HepG2 (cell line): ENCODE results near the gene HELZ2. TPM values are rescaled to one million over a fixed set of nuclear protein-coding genes. Genes with fewer than 3 reads are reported as not detected.

ENCODE experiments used
- ATAC-seq: fragments of 200-7000 bp; cut with Tn5 transposase; 3 replicates; pipeline ENCODE4 v1.9.1; 2020; ENCODE audit warnings: mild to moderate bottlenecking, moderate library complexity
- BruUV-seq: library from RNA; stranded (reverse); fragments of 400-500 nt; replicated peaks from 2 replicates; lab custom pipeline; 2021; lab: Mats Ljungman, UMichigan
- CTCF ChIA-PET: fragments of 300-600 bp; formaldehyde crosslinking; extraction: SDS; loops from one replicate; lab custom pipeline; 2021; ENCODE audit warnings: low total read pairs, inconsistent platforms, low intra/inter-chr PET ratio; lab: Yijun Ruan, JAX
- POLR2A ChIA-PET: fragments of 350-600 bp; sonication (Branson Sonifier 250); formaldehyde crosslinking; loops from one replicate; lab custom pipeline; 2020; ENCODE audit warnings: antibody characterized with exemption, inconsistent platforms; lab: Yijun Ruan, JAX
- DNase-seq: peaks from one replicate; pipeline ENCODE4 v3.0.0-alpha.2; 2015; ENCODE audit warnings: low spot score
- FAIRE-seq: peaks from 3 replicates; lab custom pipeline; 2011; peaks lifted over from hg19 to GRCh38; lab: Jason Lieb, UNC
- H2AFZ ChIP-seq: one replicate; pipeline ENCODE4 v1.6.1; 2011; ENCODE audit warnings: low read length, inconsistent platforms
- H3K27ac ChIP-seq: fragments of 300-600 bp; 3 replicates; pipeline ENCODE4 v1.8.0; 2011; ENCODE audit warnings: mixed run types, mild to moderate bottlenecking, mixed read lengths, low read length, inconsistent platforms; ENCODE audit not compliant: insufficient read depth; ENCODE audit errors: extremely low read length
- H3K27me3 ChIP-seq, 2 experiments: fragments of 200-600 bp in 1 of 2; 2 replicates in 1 of 2; 3 replicates in 1 of 2; pipeline versions ENCODE4 v1.6.0 to v1.8.0; 2011; ENCODE audit warnings: low read length in 2 of 2, mild to moderate bottlenecking in 2 of 2, moderate library complexity in 2 of 2, inconsistent platforms in 1 of 2; ENCODE audit not compliant: insufficient read depth in 2 of 2, control insufficient read depth in 1 of 2
- H3K36me3 ChIP-seq, 2 experiments: fragments of 200-600 bp in 1 of 2; replicated peaks in 1 of 2; 2 replicates in 1 of 2; 3 replicates in 1 of 2; pipeline versions ENCODE4 v1.5.1 to v1.8.0; 2011; ENCODE audit warnings: low read length in 2 of 2, inconsistent platforms in 1 of 2; ENCODE audit not compliant: insufficient read depth in 2 of 2, control insufficient read depth in 1 of 2
- H3K4me1 ChIP-seq: 2 replicates; pipeline ENCODE4 v1.5.1; 2012; ENCODE audit warnings: low read length, inconsistent platforms; ENCODE audit not compliant: insufficient read depth
- H3K4me2 ChIP-seq: 2 replicates; pipeline ENCODE4 v1.6.0; 2011; ENCODE audit warnings: low read depth, low read length, inconsistent platforms
- H3K4me3 ChIP-seq, 3 experiments: fragments of 200-600 bp in 1 of 3; sonication (generic), shearing (Covaris generic) in 1 of 3; replicated peaks in 1 of 3; 2 replicates each; pipeline ENCODE4 v1.5.1; 2011 to 2016; ENCODE audit warnings: low read length in 3 of 3, inconsistent platforms in 2 of 3, low read depth in 2 of 3, mild to moderate bottlenecking in 2 of 3, control low read depth in 1 of 3, mixed read lengths in 1 of 3; ENCODE audit not compliant: insufficient read depth in 1 of 3
- H3K79me2 ChIP-seq: one replicate; pipeline ENCODE4 v1.6.1; 2011; ENCODE audit warnings: low read length, inconsistent platforms; ENCODE audit not compliant: insufficient read depth
- H3K9ac ChIP-seq: 2 replicates; pipeline ENCODE4 v1.6.0; 2011; ENCODE audit warnings: mild to moderate bottlenecking, low read depth, low read length, inconsistent platforms; ENCODE audit not compliant: insufficient read depth
- H3K9me3 ChIP-seq: 2 replicates; pipeline ENCODE4 v1.5.1; 2012; ENCODE audit warnings: mild to moderate bottlenecking, low read length
- H4K20me1 ChIP-seq: 2 replicates; pipeline ENCODE4 v1.6.0; 2011; ENCODE audit warnings: inconsistent platforms, mild to moderate bottlenecking, low read length, moderate library complexity; ENCODE audit not compliant: insufficient read depth
- CHCHD3 ChIP-seq: sonication (generic); formaldehyde crosslinking; IDR thresholded peaks from 2 replicates; pipeline ENCODE4 v1.8.0; 2022; ENCODE audit warnings: mild to moderate bottlenecking, missing genetic modification reagents, moderate library complexity
- WGBS: methylation state at CpG from one replicate; pipeline ENCODE4 v1.1.6; 2017; ENCODE audit warnings: low lambda C conversion rate; 5-methylcytosine and 5-hydroxymethylcytosine counted together
- in situ Hi-C: cut with HindIII; loops from 2 replicates; pipeline ENCODE4 v1.10.0; 2017; ENCODE audit warnings: low pct_unique_long_range_greater_than_20kb; ENCODE audit not compliant: extremely low pct_ligation_motif_present
- intact Hi-C: fragments of 100-400 bp; cut with micrococcal nuclease; formaldehyde crosslinking; loops from one replicate; pipeline ENCODE4 v1.10.0; 2022; ENCODE audit not compliant: unreplicated experiment
- polyA plus RNA-seq, 8 experiments: library from polyadenylated mRNA; depleted of rRNA in 3 of 8; stranded (reverse) in 7 of 8; unstranded in 1 of 8; fragments of >200 nt; fragmentation: Illumina TruSeq in 4 of 8; extraction: Trizol in 4 of 8; gene quantifications; 2 replicates each; pipeline versions ENCODE4 v1.2.1 to v1.2.3, GENCODE V29; 2011 to 2016; ENCODE audit warnings: low read depth in 4 of 8, missing spikeins in 1 of 8, mixed read lengths in 1 of 8; ENCODE audit not compliant: insufficient read depth in 1 of 8
- total RNA-seq, 5 experiments: library from RNA; depleted of rRNA; stranded (reverse); fragments of >200 nt; fragmentation: Illumina TruSeq; extraction: Trizol; gene quantifications; 2 replicates each; pipeline ENCODE4 v1.2.3, GENCODE V29; 2016; ENCODE audit warnings: low read depth in 1 of 5
- TF ChIP-seq, protein P1 (sequence below), 2 experiments: sonication (generic) in 1 of 2; formaldehyde crosslinking in 1 of 2; IDR thresholded peaks; 2 replicates each; pipeline versions ENCODE4 v1.5.1 to v1.6.1; 2011 to 2020; ENCODE audit warnings: borderline replicate concordance in 1 of 2, low read depth in 1 of 2, low read length in 1 of 2, mild to moderate bottlenecking in 1 of 2, missing genetic modification reagents in 1 of 2, moderate library complexity in 1 of 2

HELZ2 gene
- total and polyA plus RNA-seq, 2 of the 13 experiments (the other 11 are each of a cell fraction or from before 2014, with no cell fraction given) = 9.6 to 10.1 TPM

DNA sequence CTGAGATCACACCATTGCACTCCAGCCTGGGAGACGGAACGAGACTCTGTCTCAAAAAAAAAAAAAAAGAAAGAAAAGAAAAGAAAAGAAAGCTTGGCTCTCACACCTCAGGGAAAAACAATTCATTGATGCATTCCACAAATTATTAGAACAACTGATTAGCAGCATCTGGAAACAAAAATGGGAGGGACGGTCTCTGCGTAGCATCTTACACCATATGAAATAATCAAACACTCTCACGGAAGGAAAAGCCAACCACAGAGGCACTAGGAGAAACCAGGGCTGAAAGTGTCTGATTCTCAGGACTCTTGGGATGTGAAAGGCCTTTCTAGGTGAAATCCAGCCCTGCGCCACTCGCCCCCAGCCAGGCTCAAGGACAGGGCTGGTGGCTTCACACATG is 2.3 kb upstream of the HELZ2 start:
- no peak overlapping the region for H3K9ac ChIP-seq
- no peak overlapping the region for H3K4me3 ChIP-seq
- no peak for FAIRE-seq
- H2AFZ ChIP-seq = no peak overlapping the region
- H3K4me2 ChIP-seq = no peak overlapping the region
- intact Hi-C loops (no loop called here), in situ Hi-C loops (loop anchor here (5.0 kb wide), 1 partner anchor 39 kb away; the partner anchor contains the start of gene PTK6)
- no peaks in the 10 kb centered on the region for H3K9me3 ChIP-seq
- peaks cover 6 to 34% of the 10 kb centered on the region in 2 experiments; a peak in 3 of 5 replicates for H3K27me3 ChIP-seq
- no peaks in the 10 kb centered on the region for H3K79me2 ChIP-seq
- H3K27ac ChIP-seq = no peak overlapping the region
- TF ChIP-seq CHCHD3 (CRISPR knock-in tag) = no peak
- TF ChIP-seq, protein P1, sequence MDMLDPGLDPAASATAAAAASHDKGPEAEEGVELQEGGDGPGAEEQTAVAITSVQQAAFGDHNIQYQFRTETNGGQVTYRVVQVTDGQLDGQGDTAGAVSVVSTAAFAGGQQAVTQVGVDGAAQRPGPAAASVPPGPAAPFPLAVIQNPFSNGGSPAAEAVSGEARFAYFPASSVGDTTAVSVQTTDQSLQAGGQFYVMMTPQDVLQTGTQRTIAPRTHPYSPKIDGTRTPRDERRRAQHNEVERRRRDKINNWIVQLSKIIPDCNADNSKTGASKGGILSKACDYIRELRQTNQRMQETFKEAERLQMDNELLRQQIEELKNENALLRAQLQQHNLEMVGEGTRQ (IDR thresholded peaks at IDR 0.05; ENCODE audit: low read depth, low read length) = no peak
- TF ChIP-seq, protein P1 (CRISPR knock-in tag; IDR thresholded peaks at IDR 0.05; ENCODE audit: borderline replicate concordance) = no peak
- no peaks in the 10 kb centered on the region for H3K36me3 ChIP-seq
- CTCF ChIA-PET = no interaction called here
- POLR2A ChIA-PET = no interaction called here
- no peak for DNase-seq
- 72% methylated on average over 7 of the region's 7 CpGs for WGBS
- peaks cover 69% of the 10 kb centered on the region for H3K4me1 ChIP-seq
- no peaks in the 10 kb centered on the region for H4K20me1 ChIP-seq
- no peak for ATAC-seq
- BruUV-seq = no TSS peak
